HG03378 (cell line): ENCODE results near the gene KMT2C.
"Not testable (repeated sequence)": the region's sequence is repeated elsewhere in the genome, so short reads cannot be mapped to it uniquely, and the experiment has no call there.

ENCODE experiments used
- ATAC-seq: cut with Tn5 transposase; IDR thresholded peaks from one replicate; pipeline ENCODE4 v1.9.1; 2021; ENCODE audit warnings: mild to moderate bottlenecking, moderate library complexity; ENCODE audit not compliant: unreplicated experiment

Gene KMT2C

DNA sequence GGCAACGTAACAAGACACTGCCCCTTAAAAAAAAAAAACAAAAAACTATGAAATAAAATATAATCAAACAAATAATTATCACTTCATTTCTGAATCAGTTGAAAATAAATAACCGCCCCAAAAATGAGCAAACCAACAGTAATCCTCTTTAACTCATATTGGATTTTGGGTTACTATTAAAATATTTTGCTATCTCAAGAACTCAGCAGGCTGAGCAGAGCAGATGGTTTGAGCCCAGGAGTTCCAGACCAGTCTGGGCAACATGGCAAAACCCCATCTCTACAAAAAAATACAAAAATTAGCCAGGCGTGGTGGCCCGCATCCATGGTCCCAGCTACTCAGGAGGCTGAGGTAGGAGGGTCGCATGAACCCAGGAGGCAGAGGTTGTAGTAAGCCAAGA lies 216.2 kb downstream of the KMT2C start:
- ATAC-seq = not testable (repeated sequence)

GRCh38 chr7:152208766-152209165 lies 227.0 kb downstream of the KMT2C start:
- ATAC-seq = not testable (repeated sequence)

DNA sequence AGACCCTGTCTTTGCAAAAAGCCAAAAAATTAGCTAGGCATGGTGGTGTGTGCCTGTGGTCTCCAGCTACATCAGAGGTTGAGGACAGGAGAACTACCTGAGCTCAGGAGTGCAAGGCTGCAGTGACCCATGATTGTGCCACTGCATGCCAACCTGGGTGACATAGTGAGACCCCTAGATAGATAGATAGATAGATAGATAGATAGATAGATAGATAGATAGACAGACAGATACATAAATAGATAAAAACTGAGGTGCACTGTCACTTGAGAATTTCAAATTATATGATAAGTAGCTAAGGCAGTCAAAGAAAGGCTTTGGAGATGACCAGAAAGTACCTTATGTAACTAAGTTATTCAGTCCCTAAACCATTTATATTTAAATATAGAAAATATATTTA lies 231.4 kb downstream of the KMT2C start:
- not testable (repeated sequence) for ATAC-seq

DNA sequence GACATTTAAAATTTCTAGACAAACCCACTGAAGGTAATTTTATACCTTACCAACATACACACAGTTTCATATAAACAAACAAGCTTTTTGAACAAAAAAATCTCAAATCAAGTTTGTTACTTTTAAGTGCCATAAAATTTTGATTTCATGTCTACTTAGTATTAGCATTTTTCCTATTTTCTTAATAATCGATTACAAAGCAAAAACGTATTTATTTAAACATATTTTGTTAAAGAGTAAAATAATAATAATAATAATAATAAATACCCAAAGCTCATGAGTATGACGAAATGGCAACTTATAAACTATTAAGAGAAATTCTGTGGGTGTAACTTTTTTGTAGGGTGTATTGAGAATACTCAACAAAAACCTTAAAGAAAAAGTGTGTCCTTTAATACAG lies 232.7 kb downstream of the KMT2C start:
- no peak for ATAC-seq

- no peak for ATAC-seq
Measured at GRCh38 chr7:152202056-152202455, 233.7 kb downstream of the KMT2C start.

DNA sequence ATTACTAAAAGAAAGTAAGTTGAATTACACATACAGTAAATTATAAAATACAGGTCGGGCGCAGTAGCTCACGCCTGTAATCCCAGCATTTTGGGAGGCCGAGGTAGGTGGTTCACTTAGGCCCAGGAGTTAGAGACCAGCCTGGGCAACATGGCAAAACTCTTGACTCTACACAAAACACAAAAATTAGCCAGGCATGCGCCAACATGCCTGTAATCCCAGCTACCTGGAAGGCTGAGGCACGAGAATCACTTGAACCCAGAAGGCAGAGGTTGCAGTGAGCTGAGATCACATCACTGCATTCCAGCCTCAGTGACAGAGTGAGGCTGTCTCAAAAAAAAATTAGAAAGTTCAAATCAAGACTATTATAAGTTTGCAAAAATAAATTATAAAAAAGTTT lies 235.4 kb downstream of the KMT2C start:
- ATAC-seq = no peak

DNA sequence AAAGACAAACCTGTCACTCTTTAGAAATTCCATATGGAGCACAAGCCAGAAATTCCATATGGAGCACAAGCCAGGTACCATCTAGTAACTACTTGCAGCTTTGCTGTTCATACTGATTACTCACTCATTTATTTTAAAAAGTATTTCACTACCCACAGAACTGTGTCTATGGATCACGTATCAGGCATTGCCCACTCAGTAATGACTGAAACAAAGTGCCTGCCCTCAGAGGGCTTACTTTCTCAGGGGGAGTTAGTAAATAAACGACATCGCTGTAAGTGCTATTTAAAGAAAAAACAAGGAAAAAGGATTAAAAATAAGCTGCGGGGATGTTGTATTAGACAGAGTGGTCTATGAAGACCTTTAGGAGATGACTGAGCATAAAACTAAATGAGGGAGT lies 239.4 kb downstream of the KMT2C start:
- ATAC-seq = no peak

DNA sequence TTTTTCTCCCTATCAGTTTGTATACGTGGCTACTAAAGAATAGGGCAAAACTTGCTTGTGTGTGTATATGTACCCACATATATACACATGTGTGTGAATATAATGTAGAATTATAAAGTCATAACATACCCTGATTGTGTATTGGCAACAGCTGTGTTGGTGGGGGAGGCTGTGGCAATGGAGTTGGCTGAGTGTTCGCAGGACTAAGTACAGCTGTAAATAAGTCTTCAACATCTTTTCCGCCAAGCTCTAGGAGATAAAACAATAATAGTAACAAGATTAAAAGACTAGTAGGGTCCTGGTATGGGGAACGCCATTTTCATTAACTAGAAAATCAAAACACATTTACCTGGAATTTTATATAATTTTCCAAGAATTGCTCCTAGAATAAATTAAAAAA lies 241.9 kb downstream of the KMT2C start:
- no peak for ATAC-seq

DNA sequence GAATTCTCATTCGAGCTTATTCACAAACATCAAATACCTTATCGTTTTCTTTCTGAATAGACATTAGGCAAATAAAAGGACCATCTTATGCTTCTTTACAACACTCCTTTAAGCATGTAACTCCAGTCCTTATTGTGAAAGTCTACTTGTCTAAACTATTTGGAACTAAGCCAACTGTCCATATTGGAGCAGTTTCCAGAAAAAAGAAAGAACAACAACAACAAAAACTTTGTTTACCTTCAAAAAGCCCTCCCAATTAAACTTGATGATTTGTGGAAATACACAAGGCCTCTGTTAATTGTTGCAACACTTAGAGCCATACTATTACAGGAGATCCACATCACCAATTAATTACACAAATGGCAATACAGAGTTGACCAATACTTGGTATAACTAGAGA lies 246.7 kb downstream of the KMT2C start:
- ATAC-seq = no peak

GRCh38 chr7:152185558-152185957 lies 250.2 kb downstream of the KMT2C start:
- no peak for ATAC-seq

DNA sequence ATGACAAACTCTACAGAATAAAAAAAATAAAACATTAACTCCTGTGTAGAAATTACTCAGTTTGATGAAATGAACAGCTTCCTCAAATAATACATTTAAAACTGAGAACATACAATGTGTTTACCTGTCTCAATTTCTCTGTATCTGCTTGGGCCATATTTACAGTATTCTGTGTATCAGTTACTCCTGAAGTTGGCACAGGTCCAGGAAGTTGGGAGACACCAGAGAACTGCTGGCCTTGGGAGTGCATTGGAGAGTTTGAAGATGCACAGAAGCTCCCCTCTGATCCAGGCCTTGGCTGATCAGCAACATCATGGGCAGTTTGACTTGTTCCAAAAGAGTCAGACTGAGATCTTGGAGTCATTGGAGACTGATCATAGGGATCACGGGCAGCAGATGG lies 255.2 kb downstream of the KMT2C start:
- ATAC-seq = no peak

GRCh38 chr7:152180048-152180447 lies 255.8 kb downstream of the KMT2C start:
- ATAC-seq = no peak

- no peak for ATAC-seq
Measured at GRCh38 chr7:152178405-152179058, 257.3 kb downstream of the KMT2C start.

GRCh38 chr7:152177681-152178404 lies 258.0 kb downstream of the KMT2C start:
- no peak for ATAC-seq

- ATAC-seq = peak; percentile 78
Measured at GRCh38 chr7:152176797-152177196, 259.0 kb downstream of the KMT2C start.

DNA sequence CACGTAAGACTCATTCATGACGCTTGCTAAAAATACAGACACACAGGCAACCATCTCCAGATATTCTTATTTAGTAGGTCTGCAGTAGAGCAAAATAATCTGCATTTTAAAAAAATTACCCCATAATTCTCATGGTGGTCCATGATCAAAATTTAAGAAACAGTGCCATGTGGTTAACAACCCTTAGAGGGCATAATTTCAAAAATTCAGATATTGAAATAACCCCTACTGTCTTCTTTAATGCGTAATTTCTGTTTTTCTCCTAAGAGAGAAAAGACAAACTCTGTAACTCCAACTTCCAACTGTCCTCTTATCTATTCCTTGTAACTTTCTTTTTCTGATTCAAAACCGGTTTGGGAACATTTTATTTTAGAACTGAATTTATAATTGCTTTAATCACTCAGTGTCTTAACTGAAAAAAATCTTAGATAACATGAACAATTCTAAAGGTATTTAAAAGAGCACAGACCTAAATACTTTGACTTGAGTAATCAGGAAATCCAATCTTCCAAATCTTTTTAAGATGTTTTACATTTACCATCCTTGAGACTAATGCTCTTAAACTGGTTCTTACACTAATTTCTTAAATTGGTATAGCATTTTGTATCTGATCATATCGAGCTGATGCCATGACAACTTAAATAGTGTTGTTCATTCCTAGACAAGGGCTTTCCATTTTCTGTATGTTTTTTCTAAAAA lies 262.3 kb downstream of the KMT2C start:
- no peak for ATAC-seq

DNA sequence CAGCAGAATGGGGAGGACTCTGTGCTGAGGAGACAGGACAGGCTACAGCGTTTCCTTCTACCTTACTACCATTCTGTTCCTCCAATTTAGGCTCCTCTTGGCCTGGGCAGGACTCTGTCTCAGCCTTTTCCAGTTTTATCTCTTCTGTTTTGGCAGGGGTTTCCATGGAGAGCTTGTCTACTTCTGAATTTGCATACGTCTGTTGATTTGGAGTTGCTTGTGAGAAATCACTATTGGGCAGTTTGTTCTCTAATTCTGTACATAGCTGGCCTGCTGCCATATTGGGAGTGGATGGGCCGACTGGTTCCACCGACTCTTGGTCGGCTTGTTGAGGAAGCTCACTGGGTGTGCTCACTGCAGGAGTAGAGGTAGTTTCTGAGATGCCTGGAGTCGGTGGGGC lies 273.5 kb downstream of the KMT2C start:
- no peak for ATAC-seq

GRCh38 chr7:152161171-152161570 lies 274.6 kb downstream of the KMT2C start:
- no peak for ATAC-seq

DNA sequence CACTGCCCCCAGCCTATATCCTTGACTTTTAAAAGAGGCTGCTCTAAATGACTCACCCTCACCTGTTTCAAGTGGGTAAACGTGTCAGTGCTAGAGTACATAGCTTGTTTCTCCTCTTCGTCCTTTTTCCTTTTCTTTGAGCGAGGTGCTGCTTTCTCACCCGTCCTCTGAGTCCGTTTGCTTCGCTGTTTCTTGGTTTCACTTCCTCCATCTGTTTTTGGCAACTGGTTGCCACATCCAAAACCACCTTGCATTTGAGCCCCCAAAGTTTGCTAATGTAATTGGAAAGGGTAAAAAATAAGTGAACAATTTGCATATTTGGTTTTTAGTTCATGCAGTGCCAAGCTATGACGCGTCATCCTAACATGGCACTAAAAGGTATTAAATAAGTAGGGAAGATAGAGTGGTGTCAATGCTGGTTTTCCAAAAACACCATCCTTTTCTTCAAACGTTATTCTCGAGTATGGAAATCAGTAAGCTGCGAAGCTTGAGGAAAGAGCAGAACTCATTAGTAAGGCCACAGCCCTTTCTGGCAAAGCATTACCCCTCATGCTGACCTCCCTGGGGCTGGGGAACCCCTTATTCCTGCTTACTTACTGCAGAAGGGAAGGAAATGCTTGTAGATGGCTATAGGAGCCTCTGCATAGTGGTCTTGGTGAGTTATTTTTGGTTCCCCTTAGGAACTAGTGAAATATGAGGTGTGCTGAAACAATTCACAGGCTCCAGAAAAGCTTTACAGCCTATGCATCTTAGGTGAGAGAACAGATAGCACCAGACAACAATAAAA lies 276.8 kb downstream of the KMT2C start:
- peak; percentile 90 for ATAC-seq

DNA sequence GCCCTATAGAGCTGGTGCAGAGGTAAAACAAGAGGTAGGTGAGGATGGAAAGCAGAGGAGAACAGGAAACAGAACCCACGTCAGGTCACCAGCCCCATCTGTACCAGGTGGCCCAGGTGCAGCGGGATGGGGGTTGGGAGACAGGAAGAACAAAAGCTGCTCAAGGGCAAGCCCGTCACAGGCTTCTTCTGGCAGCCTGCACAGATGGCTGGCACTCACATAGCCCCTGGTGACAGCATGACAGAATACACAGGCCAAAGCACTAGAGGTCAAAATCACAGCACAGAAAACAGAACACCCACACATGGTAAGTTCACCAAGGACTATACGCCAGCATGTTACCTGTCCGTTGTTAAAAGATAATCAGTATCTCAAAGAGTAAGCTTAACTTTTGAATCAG lies 283.5 kb downstream of the KMT2C start:
- no peak for ATAC-seq

DNA sequence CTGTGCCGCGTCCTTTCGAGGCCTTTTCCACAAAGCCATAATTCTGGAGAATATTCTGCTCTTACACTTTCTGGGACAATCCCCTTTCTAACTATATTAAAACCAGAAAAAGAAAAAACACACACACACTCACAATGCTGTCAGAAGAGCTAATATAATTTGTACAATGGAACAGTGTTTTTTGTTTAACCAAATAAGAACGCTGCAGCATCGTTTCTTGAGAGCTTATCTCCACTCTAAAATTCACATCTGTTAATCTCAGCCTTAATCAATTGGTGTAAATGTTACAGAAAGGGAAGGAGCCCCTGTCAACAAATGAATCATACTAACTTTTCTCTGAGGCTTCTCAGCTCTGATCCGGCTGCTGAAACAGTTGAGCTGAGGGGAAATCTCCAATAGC lies 286.4 kb downstream of the KMT2C start:
- ATAC-seq = no peak
